SK-N-SH (cell line): ENCODE data around the gene MRPS22. TPM values are rescaled to one million over a fixed set of nuclear protein-coding genes. Genes with fewer than 3 reads are reported as not detected.

ENCODE experiments used
- CTCF ChIA-PET: fragments of 300-600, 350-600 bp; formaldehyde crosslinking; extraction: SDS; loops from one replicate; lab custom pipeline; 2021; lab: Yijun Ruan, JAX
- POLR2A ChIA-PET: fragments of 350-600 bp; sonication (Branson Sonifier 250); formaldehyde crosslinking; extraction: SDS; loops from one replicate; lab custom pipeline; 2020; ENCODE audit warnings: antibody characterized with exemption, inconsistent platforms; lab: Yijun Ruan, JAX
- DNase-seq: peaks from one replicate; pipeline ENCODE4 v3.0.0; 2012
- H2AFZ ChIP-seq: fragments of 200-600 bp; sonication (generic); 2 replicates; pipeline ENCODE4 v1.8.1; 2016; ENCODE audit warnings: antibody characterized with exemption, mild to moderate bottlenecking, low read depth
- H3F3A ChIP-seq: fragments of 200-600 bp; sonication (generic); replicated peaks from 2 replicates; pipeline ENCODE3; 2016; ENCODE audit warnings: antibody characterized with exemption, mild to moderate bottlenecking; ENCODE audit not compliant: insufficient read depth
- H3K27ac ChIP-seq, 2 experiments: fragments of 200-500 bp in 1 of 2; fragments of 200-600 bp in 1 of 2; sonication (Bioruptor generic) in 1 of 2; sonication (generic), shearing (Covaris generic) in 1 of 2; 2 replicates each; pipeline versions ENCODE4 v1.5.1 to v1.6.1; 2014 to 2016; ENCODE audit warnings: low read depth in 2 of 2, inconsistent platforms in 1 of 2, low read length in 1 of 2, mild to moderate bottlenecking in 1 of 2, mixed read lengths in 1 of 2
- H3K27me3 ChIP-seq: fragments of 200-600 bp; sonication (generic), shearing (Covaris generic); 2 replicates; pipeline ENCODE4 v1.6.1; 2016; ENCODE audit warnings: mixed run types; ENCODE audit not compliant: insufficient read depth
- H3K36me3 ChIP-seq, 2 experiments: fragments of 200-500 bp in 1 of 2; fragments of 200-600 bp in 1 of 2; sonication (Bioruptor generic) in 1 of 2; sonication (generic) in 1 of 2; replicated peaks in 1 of 2; 2 replicates each; pipeline versions ENCODE3 to v1.5.1; 2014 to 2016; ENCODE audit warnings: low read length in 1 of 2, mild to moderate bottlenecking in 1 of 2; ENCODE audit not compliant: insufficient read depth in 2 of 2, control insufficient read depth in 1 of 2
- H3K4me1 ChIP-seq, 2 experiments: fragments of 200-500 bp in 1 of 2; fragments of 200-600 bp in 1 of 2; sonication (Bioruptor generic) in 1 of 2; sonication (generic), shearing (Covaris generic) in 1 of 2; 2 replicates each; pipeline versions ENCODE4 v1.5.1 to v1.6.1; 2014 to 2016; ENCODE audit warnings: low read depth in 1 of 2, low read length in 1 of 2, mixed run types in 1 of 2; ENCODE audit not compliant: insufficient read depth in 2 of 2, control insufficient read depth in 1 of 2
- H3K4me2 ChIP-seq: fragments of 200-600 bp; sonication (generic), shearing (Covaris generic); 2 replicates; pipeline ENCODE4 v1.6.1; 2017; ENCODE audit warnings: mixed run types
- H3K4me3 ChIP-seq, 2 experiments: fragments of 200-500 bp in 1 of 2; fragments of 200-600 bp in 1 of 2; sonication (Bioruptor generic) in 1 of 2; sonication (generic), shearing (Covaris generic) in 1 of 2; 2 replicates each; pipeline versions ENCODE4 v1.5.1 to v1.8.1; 2014 to 2016; ENCODE audit warnings: low read depth in 2 of 2, inconsistent platforms in 1 of 2, low read length in 1 of 2, mild to moderate bottlenecking in 1 of 2, mixed read lengths in 1 of 2, moderate library complexity in 1 of 2
- H3K79me2 ChIP-seq: fragments of 200-600 bp; sonication (generic); 2 replicates; pipeline ENCODE4 v1.8.1; 2017; ENCODE audit warnings: mild to moderate bottlenecking; ENCODE audit not compliant: insufficient read depth
- H3K9ac ChIP-seq: fragments of 200-600 bp; sonication (generic); 2 replicates; pipeline ENCODE4 v1.6.1; 2017; ENCODE audit warnings: mixed run types
- H3K9me2 ChIP-seq: fragments of 200-600 bp; sonication (generic); 2 replicates; pipeline ENCODE4 v1.6.1; 2017; ENCODE audit warnings: mixed run types
- H3K9me3 ChIP-seq: fragments of 200-600 bp; sonication (generic); 2 replicates; pipeline ENCODE4 v1.6.1; 2017; ENCODE audit warnings: mixed run types, mild to moderate bottlenecking, moderate library complexity
- H4K20me1 ChIP-seq: fragments of 200-600 bp; sonication (generic); 2 replicates; pipeline ENCODE4 v1.6.1; 2017; ENCODE audit warnings: mild to moderate bottlenecking, mixed run types; ENCODE audit not compliant: insufficient read depth
- CHD2 ChIP-seq: fragments of 150-350 bp; IDR thresholded peaks from 2 replicates; pipeline ENCODE4 v1.6.1; 2018; ENCODE audit warnings: low read length; ENCODE audit not compliant: partially characterized antibody
- ELF1 ChIP-seq: IDR thresholded peaks from 2 replicates; pipeline ENCODE4 v1.4.0; 2012
- EZH2phosphoT487 ChIP-seq: fragments of 200-600 bp; sonication (generic); IDR thresholded peaks from 2 replicates; pipeline ENCODE4 v1.6.1; 2017; ENCODE audit warnings: low read depth, mixed run types, mild to moderate bottlenecking, antibody characterized with exemption, moderate library complexity, borderline replicate concordance
- FOXJ3 ChIP-seq: sonication (generic); formaldehyde crosslinking; IDR thresholded peaks from 2 replicates; pipeline ENCODE4 v1.5.1; 2020; ENCODE audit warnings: mild to moderate bottlenecking, missing genetic modification reagents
- JUND ChIP-seq: IDR thresholded peaks from 2 replicates; pipeline ENCODE4 v1.4.0; 2012
- NFIC ChIP-seq: IDR thresholded peaks from 2 replicates; pipeline ENCODE4 v1.4.0; 2012; ENCODE audit warnings: borderline replicate concordance
- NRF1 ChIP-seq: IDR thresholded peaks from 2 replicates; pipeline ENCODE4 v1.6.1; 2012; ENCODE audit warnings: low read depth, mild to moderate bottlenecking, low read length
- RAD21 ChIP-seq: IDR thresholded peaks from 2 replicates; pipeline ENCODE4 v1.6.1; 2012; ENCODE audit warnings: mild to moderate bottlenecking, low read length
- RCOR1 ChIP-seq: fragments of 150-350 bp; IDR thresholded peaks from 2 replicates; pipeline ENCODE4 v1.6.1; 2017; ENCODE audit warnings: antibody characterized with exemption, low read length
- RFX5 ChIP-seq: IDR thresholded peaks from 2 replicates; pipeline ENCODE4 v1.6.1; 2012; ENCODE audit warnings: mild to moderate bottlenecking, improper control_type of control experiment, low read length
- RXRA ChIP-seq: IDR thresholded peaks from 2 replicates; pipeline ENCODE4 v1.4.0; 2012; ENCODE audit warnings: low read depth, mild to moderate bottlenecking, borderline replicate concordance
- SIN3A ChIP-seq: IDR thresholded peaks from 2 replicates; pipeline ENCODE4 v1.6.1; 2012; ENCODE audit warnings: low read depth, mild to moderate bottlenecking, low read length, moderate library complexity, borderline replicate concordance
- SMC3 ChIP-seq: IDR thresholded peaks from 2 replicates; pipeline ENCODE4 v1.6.1; 2012; ENCODE audit warnings: low read depth, low read length, improper control_type of control experiment
- TAF1 ChIP-seq: IDR thresholded peaks from 2 replicates; pipeline ENCODE4 v1.6.1; 2012; ENCODE audit warnings: low read depth, mild to moderate bottlenecking, low read length, moderate library complexity, borderline replicate concordance
- TCF12 ChIP-seq: IDR thresholded peaks from 2 replicates; pipeline ENCODE4 v1.4.0; 2012
- TEAD4 ChIP-seq: IDR thresholded peaks from 2 replicates; pipeline ENCODE4 v1.4.0; 2012; ENCODE audit warnings: mild to moderate bottlenecking, borderline replicate concordance; ENCODE audit not compliant: insufficient read depth
- YY1 ChIP-seq: IDR thresholded peaks from 2 replicates; pipeline ENCODE4 v1.4.0; 2012; ENCODE audit warnings: low read depth, mild to moderate bottlenecking
- WGBS: methylation state at CpG from one replicate; pipeline ENCODE4 v1.1.6; 2017; ENCODE audit warnings: low lambda C conversion rate; 5-methylcytosine and 5-hydroxymethylcytosine counted together
- polyA plus RNA-seq, 3 experiments: library from polyadenylated mRNA; depleted of rRNA; stranded (reverse); fragments of >200 nt; gene quantifications; 2 replicates each; pipeline ENCODE4 v1.2.3, GENCODE V29; 2012
- TF ChIP-seq, protein P1 (sequence below): fragments of 150-350 bp; IDR thresholded peaks from 2 replicates; pipeline ENCODE4 v1.6.1; 2016; ENCODE audit warnings: mild to moderate bottlenecking, low read depth, low read length
- TF ChIP-seq, protein P2 (sequence below): IDR thresholded peaks from 2 replicates; pipeline ENCODE4; 2012
- TF ChIP-seq, protein P3 (sequence below): IDR thresholded peaks from 2 replicates; pipeline ENCODE4 v1.4.0; 2012; ENCODE audit warnings: low read depth, borderline replicate concordance
- TF ChIP-seq, protein P4 (sequence below): IDR thresholded peaks from 2 replicates; pipeline ENCODE4 v1.6.1; 2012; ENCODE audit warnings: mild to moderate bottlenecking, low read depth, low read length, moderate library complexity
- TF ChIP-seq, protein P5 (sequence below): fragments of 200-600 bp; sonication (generic); IDR thresholded peaks from 2 replicates; pipeline ENCODE4 v1.6.1; 2017; ENCODE audit warnings: antibody characterized with exemption, mild to moderate bottlenecking, moderate library complexity
- TF ChIP-seq, protein P6 (sequence below): IDR thresholded peaks from 2 replicates; pipeline ENCODE4 v1.4.0; 2012; ENCODE audit warnings: low read depth

The MRPS22 gene
- polyA plus RNA-seq, 1 of the 3 experiments (the other 2 are of a cell fraction) = 50.6 TPM

DNA sequence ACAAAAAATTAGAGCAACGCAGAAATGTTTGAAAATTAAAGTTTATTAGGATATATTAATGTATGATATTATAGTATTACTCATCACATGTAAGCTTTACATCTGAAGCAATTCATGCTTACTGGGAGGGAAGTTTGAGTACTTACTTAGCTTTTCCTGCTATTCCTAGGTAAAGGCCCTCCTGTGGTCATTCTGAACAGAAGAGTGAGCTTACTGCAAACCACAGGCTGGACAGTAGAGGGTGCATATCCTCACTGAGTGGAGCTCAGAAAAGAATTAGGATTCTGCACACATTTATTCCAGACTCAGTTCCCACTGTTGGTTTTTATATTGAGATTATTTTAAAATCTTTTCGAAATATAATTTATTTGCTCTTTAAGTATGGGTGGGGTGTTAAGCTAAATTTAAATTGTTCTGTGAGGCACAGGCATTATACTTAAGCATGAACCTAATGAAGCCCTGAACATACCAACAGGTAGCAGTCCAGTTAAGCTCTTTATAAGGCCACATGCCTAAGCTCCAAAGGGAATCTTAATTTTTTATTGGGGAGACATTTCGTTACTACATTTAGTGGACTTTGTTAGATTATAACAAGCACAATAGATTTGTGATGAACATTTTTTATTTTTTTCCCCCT, 10.2 kb downstream of the MRPS22 start:
- TF ChIP-seq YY1 (no peak), FOXJ3 (no peak), EZH2phosphoT487 (no peak), SMC3 (peak; percentile 33; the same call in 1 of the 2 replicates), SIN3A (no peak), RXRA (no peak), JUND (no peak), RCOR1 (no peak), NFIC (no peak), TAF1 (no peak), TCF12 (no peak), ELF1 (no peak), RFX5 (0 out of 2 replicates have a peak, but pooled peaks have one; percentile 14), TEAD4 (no peak), CHD2 (no peak), RAD21 (peak; percentile 52), NRF1 (no peak)
- TF ChIP-seq, protein P1, sequence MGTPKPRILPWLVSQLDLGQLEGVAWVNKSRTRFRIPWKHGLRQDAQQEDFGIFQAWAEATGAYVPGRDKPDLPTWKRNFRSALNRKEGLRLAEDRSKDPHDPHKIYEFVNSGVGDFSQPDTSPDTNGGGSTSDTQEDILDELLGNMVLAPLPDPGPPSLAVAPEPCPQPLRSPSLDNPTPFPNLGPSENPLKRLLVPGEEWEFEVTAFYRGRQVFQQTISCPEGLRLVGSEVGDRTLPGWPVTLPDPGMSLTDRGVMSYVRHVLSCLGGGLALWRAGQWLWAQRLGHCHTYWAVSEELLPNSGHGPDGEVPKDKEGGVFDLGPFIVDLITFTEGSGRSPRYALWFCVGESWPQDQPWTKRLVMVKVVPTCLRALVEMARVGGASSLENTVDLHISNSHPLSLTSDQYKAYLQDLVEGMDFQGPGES = no peak
- TF ChIP-seq, protein P2, sequence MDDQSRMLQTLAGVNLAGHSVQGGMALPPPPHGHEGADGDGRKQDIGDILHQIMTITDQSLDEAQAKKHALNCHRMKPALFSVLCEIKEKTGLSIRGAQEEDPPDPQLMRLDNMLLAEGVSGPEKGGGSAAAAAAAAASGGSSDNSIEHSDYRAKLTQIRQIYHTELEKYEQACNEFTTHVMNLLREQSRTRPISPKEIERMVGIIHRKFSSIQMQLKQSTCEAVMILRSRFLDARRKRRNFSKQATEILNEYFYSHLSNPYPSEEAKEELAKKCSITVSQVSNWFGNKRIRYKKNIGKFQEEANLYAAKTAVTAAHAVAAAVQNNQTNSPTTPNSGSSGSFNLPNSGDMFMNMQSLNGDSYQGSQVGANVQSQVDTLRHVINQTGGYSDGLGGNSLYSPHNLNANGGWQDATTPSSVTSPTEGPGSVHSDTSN = no peak
- TF ChIP-seq, protein P3, sequence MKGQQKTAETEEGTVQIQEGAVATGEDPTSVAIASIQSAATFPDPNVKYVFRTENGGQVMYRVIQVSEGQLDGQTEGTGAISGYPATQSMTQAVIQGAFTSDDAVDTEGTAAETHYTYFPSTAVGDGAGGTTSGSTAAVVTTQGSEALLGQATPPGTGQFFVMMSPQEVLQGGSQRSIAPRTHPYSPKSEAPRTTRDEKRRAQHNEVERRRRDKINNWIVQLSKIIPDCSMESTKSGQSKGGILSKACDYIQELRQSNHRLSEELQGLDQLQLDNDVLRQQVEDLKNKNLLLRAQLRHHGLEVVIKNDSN = no peak
- TF ChIP-seq, protein P4, sequence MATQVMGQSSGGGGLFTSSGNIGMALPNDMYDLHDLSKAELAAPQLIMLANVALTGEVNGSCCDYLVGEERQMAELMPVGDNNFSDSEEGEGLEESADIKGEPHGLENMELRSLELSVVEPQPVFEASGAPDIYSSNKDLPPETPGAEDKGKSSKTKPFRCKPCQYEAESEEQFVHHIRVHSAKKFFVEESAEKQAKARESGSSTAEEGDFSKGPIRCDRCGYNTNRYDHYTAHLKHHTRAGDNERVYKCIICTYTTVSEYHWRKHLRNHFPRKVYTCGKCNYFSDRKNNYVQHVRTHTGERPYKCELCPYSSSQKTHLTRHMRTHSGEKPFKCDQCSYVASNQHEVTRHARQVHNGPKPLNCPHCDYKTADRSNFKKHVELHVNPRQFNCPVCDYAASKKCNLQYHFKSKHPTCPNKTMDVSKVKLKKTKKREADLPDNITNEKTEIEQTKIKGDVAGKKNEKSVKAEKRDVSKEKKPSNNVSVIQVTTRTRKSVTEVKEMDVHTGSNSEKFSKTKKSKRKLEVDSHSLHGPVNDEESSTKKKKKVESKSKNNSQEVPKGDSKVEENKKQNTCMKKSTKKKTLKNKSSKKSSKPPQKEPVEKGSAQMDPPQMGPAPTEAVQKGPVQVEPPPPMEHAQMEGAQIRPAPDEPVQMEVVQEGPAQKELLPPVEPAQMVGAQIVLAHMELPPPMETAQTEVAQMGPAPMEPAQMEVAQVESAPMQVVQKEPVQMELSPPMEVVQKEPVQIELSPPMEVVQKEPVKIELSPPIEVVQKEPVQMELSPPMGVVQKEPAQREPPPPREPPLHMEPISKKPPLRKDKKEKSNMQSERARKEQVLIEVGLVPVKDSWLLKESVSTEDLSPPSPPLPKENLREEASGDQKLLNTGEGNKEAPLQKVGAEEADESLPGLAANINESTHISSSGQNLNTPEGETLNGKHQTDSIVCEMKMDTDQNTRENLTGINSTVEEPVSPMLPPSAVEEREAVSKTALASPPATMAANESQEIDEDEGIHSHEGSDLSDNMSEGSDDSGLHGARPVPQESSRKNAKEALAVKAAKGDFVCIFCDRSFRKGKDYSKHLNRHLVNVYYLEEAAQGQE = no peak
- TF ChIP-seq, protein P5, sequence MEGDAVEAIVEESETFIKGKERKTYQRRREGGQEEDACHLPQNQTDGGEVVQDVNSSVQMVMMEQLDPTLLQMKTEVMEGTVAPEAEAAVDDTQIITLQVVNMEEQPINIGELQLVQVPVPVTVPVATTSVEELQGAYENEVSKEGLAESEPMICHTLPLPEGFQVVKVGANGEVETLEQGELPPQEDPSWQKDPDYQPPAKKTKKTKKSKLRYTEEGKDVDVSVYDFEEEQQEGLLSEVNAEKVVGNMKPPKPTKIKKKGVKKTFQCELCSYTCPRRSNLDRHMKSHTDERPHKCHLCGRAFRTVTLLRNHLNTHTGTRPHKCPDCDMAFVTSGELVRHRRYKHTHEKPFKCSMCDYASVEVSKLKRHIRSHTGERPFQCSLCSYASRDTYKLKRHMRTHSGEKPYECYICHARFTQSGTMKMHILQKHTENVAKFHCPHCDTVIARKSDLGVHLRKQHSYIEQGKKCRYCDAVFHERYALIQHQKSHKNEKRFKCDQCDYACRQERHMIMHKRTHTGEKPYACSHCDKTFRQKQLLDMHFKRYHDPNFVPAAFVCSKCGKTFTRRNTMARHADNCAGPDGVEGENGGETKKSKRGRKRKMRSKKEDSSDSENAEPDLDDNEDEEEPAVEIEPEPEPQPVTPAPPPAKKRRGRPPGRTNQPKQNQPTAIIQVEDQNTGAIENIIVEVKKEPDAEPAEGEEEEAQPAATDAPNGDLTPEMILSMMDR = peak; percentile 80
- TF ChIP-seq, protein P6, sequence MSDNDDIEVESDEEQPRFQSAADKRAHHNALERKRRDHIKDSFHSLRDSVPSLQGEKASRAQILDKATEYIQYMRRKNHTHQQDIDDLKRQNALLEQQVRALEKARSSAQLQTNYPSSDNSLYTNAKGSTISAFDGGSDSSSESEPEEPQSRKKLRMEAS = no peak
- TF ChIP-seq, all 33 proteins: peak for 4
- CTCF ChIA-PET = interaction anchor here (0.5 to 4.1 kb wide), 24 partner anchors 9 to 582 kb away, joined by 3 to 35 read pairs (median 6); partner anchors contain the start of genes COPB2 and MRPS22
- Histone ChIP-seq H3K4me3 (no peak overlapping the region; a peak in 1 of 4 replicates), H3K4me1 (peaks cover 0 to 6% of the 10 kb centered on the region in 2 experiments; a peak in 1 of 4 replicates), H3K27me3 (no peaks in the 10 kb centered on the region), H3K27ac (no peak overlapping the region; a peak in 1 of 4 replicates), H2AFZ (no peak overlapping the region), H3K9me3 (no peaks in the 10 kb centered on the region), H3K79me2 (no peaks in the 10 kb centered on the region), H3K9me2 (no peaks in the 10 kb centered on the region), H3K36me3 (peaks cover 87 to 96% of the 10 kb centered on the region in 2 experiments), H4K20me1 (peaks cover 8% of the 10 kb centered on the region; the same call in 1 of the 2 replicates), H3K4me2 (no peak overlapping the region), H3F3A (peaks cover 57% of the 10 kb centered on the region), H3K9ac (no peak overlapping the region)
- 42% methylated on average over 3 of the region's 3 CpGs for WGBS
- POLR2A ChIA-PET = interaction anchor here (0.7 kb wide), 1 partner anchor 9 kb away, joined by 3 read pairs; no protein-coding TSS in a partner anchor
- DNase-seq = peak; percentile 53
